H1 (cell line): ENCODE measurements around the gene LCNL1. TPM values are rescaled to one million over a fixed set of nuclear protein-coding genes. Genes with fewer than 3 reads are reported as not detected.

Experiments used
- CTCF ChIA-PET: fragments of 300-600 bp; sonication (Branson Sonifier 250); formaldehyde crosslinking; loops from one replicate; lab custom pipeline; 2021; ENCODE audit not compliant: partially characterized antibody; lab: Charles Lee
- POLR2A ChIA-PET: fragments of 300-600 bp; sonication (Branson Sonifier 250); formaldehyde crosslinking; loops from one replicate; lab custom pipeline; 2021; ENCODE audit warnings: inconsistent platforms; ENCODE audit not compliant: partially characterized antibody; lab: Charles Lee
- DNase-seq, 2 experiments: peaks; one replicate each; pipeline versions ENCODE4 v3.0.0 to v3.0.0-alpha.2; 2010 to 2022; ENCODE audit warnings: low spot score in 2 of 2, low read depth in 1 of 2, mixed read lengths in 1 of 2
- FAIRE-seq: peaks from 2 replicates; lab custom pipeline; 2011; peaks lifted over from hg19 to GRCh38; lab: Jason Lieb, UNC
- H2AFZ ChIP-seq: 2 replicates; pipeline ENCODE4 v1.8.1; 2012; ENCODE audit warnings: low read length, inconsistent platforms
- H2AK5ac ChIP-seq: 2 replicates; pipeline ENCODE4 v1.6.1; 2013; ENCODE audit warnings: low read depth, low read length
- H2BK120ac ChIP-seq: replicated peaks from 2 replicates; pipeline ENCODE3; 2013; ENCODE audit warnings: low read depth, low read length, inconsistent platforms
- H2BK12ac ChIP-seq: 2 replicates; pipeline ENCODE4 v1.6.1; 2013; ENCODE audit warnings: low read depth, low read length
- H2BK15ac ChIP-seq: 2 replicates; pipeline ENCODE4 v1.6.1; 2013; ENCODE audit warnings: low read length
- H2BK20ac ChIP-seq: 2 replicates; pipeline ENCODE4 v1.6.1; 2013; ENCODE audit warnings: low read length
- H2BK5ac ChIP-seq: 2 replicates; pipeline ENCODE4 v1.6.1; 2013; ENCODE audit warnings: low read depth, low read length
- H3K14ac ChIP-seq: 2 replicates; pipeline ENCODE4 v1.6.1; 2013; ENCODE audit warnings: inconsistent platforms; ENCODE audit not compliant: insufficient read length
- H3K18ac ChIP-seq: 2 replicates; pipeline ENCODE4 v1.6.1; 2013; ENCODE audit warnings: low read length; ENCODE audit errors: extremely low read depth
- H3K23ac ChIP-seq: 2 replicates; pipeline ENCODE4 v1.6.1; 2013; ENCODE audit warnings: inconsistent platforms; ENCODE audit not compliant: insufficient read length
- H3K23me2 ChIP-seq: 2 replicates; pipeline ENCODE4 v1.6.1; 2013; ENCODE audit warnings: low read depth, low read length
- H3K27ac ChIP-seq: 2 replicates; pipeline ENCODE4 v1.6.1; 2011; ENCODE audit warnings: low read depth, low read length, inconsistent platforms
- H3K27me3 ChIP-seq, 4 experiments: replicated peaks in 1 of 4; 1 replicate in 1 of 4; 2 replicates in 3 of 4; pipeline versions ENCODE4 v1.6.1 to v1.8.1; 2011 to 2013; ENCODE audit warnings: low read length in 3 of 4, mild to moderate bottlenecking in 3 of 4, inconsistent platforms in 2 of 4, mixed read lengths in 2 of 4, moderate library complexity in 1 of 4; ENCODE audit not compliant: control insufficient read depth in 3 of 4, insufficient read depth in 3 of 4; ENCODE audit errors: extremely low read depth in 1 of 4
- H3K36me3 ChIP-seq, 4 experiments: 2 replicates each; pipeline versions ENCODE4 v1.6.1 to v1.8.1; 2011 to 2013; ENCODE audit warnings: mild to moderate bottlenecking in 4 of 4, low read length in 3 of 4, moderate library complexity in 2 of 4, control low read depth in 1 of 4, inconsistent platforms in 1 of 4; ENCODE audit not compliant: insufficient read depth in 4 of 4, control insufficient read depth in 2 of 4
- H3K4ac ChIP-seq: replicated peaks from 2 replicates; pipeline ENCODE3; 2013; ENCODE audit warnings: low read length, low read depth, mixed read lengths, inconsistent platforms; ENCODE audit not compliant: insufficient read length
- H3K4me1 ChIP-seq, 4 experiments: replicated peaks in 1 of 4; 1 replicate in 1 of 4; 2 replicates in 3 of 4; pipeline versions ENCODE4 v1.6.1 to v1.8.1; 2011 to 2013; ENCODE audit warnings: low read length in 3 of 4, inconsistent platforms in 2 of 4, mixed read lengths in 1 of 4; ENCODE audit not compliant: insufficient read depth in 4 of 4, control insufficient read depth in 3 of 4
- H3K4me2 ChIP-seq, 2 experiments: 2 replicates each; pipeline versions ENCODE4 v1.6.1 to v1.8.1; 2011 to 2013; ENCODE audit warnings: low read depth in 2 of 2, low read length in 2 of 2, control low read depth in 1 of 2, inconsistent platforms in 1 of 2, mild to moderate bottlenecking in 1 of 2; ENCODE audit not compliant: insufficient read depth in 1 of 2
- H3K4me3 ChIP-seq, 4 experiments: fragments of 200-600, 300-600 bp in 1 of 4; sonication (generic), shearing (Covaris generic), sonication (Bioruptor Twin) in 1 of 4; 2 replicates each; pipeline versions ENCODE4 v1.5.1 to v1.8.1; 2011 to 2016; ENCODE audit warnings: low read length in 4 of 4, low read depth in 3 of 4, control low read depth in 2 of 4, inconsistent platforms in 2 of 4, mild to moderate bottlenecking in 2 of 4, mixed read lengths in 1 of 4, moderate library complexity in 1 of 4; ENCODE audit not compliant: insufficient read depth in 2 of 4; ENCODE audit errors: extremely low read depth in 1 of 4
- H3K56ac ChIP-seq: replicated peaks from 2 replicates; pipeline ENCODE3; 2013; ENCODE audit warnings: low read depth, mild to moderate bottlenecking, mixed read lengths, low read length, inconsistent platforms; ENCODE audit not compliant: insufficient read length
- H3K79me1 ChIP-seq: 2 replicates; pipeline ENCODE4 v1.6.1; 2013; ENCODE audit warnings: low read depth, low read length, control low read depth
- H3K79me2 ChIP-seq, 2 experiments: 2 replicates each; pipeline versions ENCODE4 v1.6.1 to v1.8.1; 2012 to 2013; ENCODE audit warnings: low read length in 2 of 2, mild to moderate bottlenecking in 2 of 2, inconsistent platforms in 1 of 2; ENCODE audit not compliant: insufficient read depth in 2 of 2, control insufficient read depth in 1 of 2
- H3K9ac ChIP-seq, 4 experiments: replicated peaks in 1 of 4; 1 replicate in 1 of 4; 2 replicates in 3 of 4; pipeline versions ENCODE4 v1.6.1 to v1.8.1; 2011 to 2013; ENCODE audit warnings: low read depth in 3 of 4, low read length in 3 of 4, control low read depth in 2 of 4, mild to moderate bottlenecking in 2 of 4, moderate library complexity in 2 of 4, inconsistent platforms in 1 of 4; ENCODE audit errors: extremely low read depth in 1 of 4
- H3K9me3 ChIP-seq, 2 experiments: 2 replicates each; pipeline versions ENCODE4 v1.6.1 to v1.8.1; 2012 to 2013; ENCODE audit warnings: mild to moderate bottlenecking in 2 of 2, moderate library complexity in 2 of 2, control low read depth in 1 of 2, inconsistent platforms in 1 of 2, low read depth in 1 of 2, low read length in 1 of 2, mixed read lengths in 1 of 2; ENCODE audit not compliant: insufficient read depth in 2 of 2
- H4K20me1 ChIP-seq, 2 experiments: replicated peaks in 1 of 2; 2 replicates each; pipeline versions ENCODE3 to v1.8.1; 2011 to 2013; ENCODE audit warnings: inconsistent platforms in 2 of 2, low read length in 2 of 2, mild to moderate bottlenecking in 1 of 2; ENCODE audit not compliant: insufficient read depth in 2 of 2, control insufficient read depth in 1 of 2
- H4K5ac ChIP-seq: 2 replicates; pipeline ENCODE4 v1.6.1; 2013; ENCODE audit warnings: low read length, low read depth, mixed read lengths, inconsistent platforms; ENCODE audit not compliant: insufficient read length
- H4K8ac ChIP-seq: 2 replicates; pipeline ENCODE4 v1.8.0; 2013; ENCODE audit warnings: mild to moderate bottlenecking, moderate library complexity, low read length, inconsistent platforms; ENCODE audit not compliant: insufficient read depth; ENCODE audit errors: extremely low read depth
- H4K91ac ChIP-seq: replicated peaks from 2 replicates; pipeline ENCODE3; 2013; ENCODE audit warnings: low read length, mixed read lengths, inconsistent platforms; ENCODE audit not compliant: insufficient read length
- ASH2L ChIP-seq: fragments of 200-600, 300-600 bp; sonication (generic); IDR thresholded peaks from one replicate; pipeline ENCODE4 v1.7.1; 2017; ENCODE audit warnings: low read length
- CHD1 ChIP-seq: IDR thresholded peaks from 2 replicates; pipeline ENCODE4 v1.6.1; 2012; ENCODE audit warnings: low read depth, low read length, improper control_type of control experiment
- KDM4A ChIP-seq: IDR thresholded peaks from one replicate; pipeline ENCODE4 v1.7.1; 2012; ENCODE audit warnings: low read depth, mild to moderate bottlenecking, moderate library complexity, low read length, inconsistent platforms; ENCODE audit not compliant: severe bottlenecking
- NANOG ChIP-seq: IDR thresholded peaks from 2 replicates; pipeline ENCODE4 v1.6.1; 2011; ENCODE audit warnings: low read length, low read depth, mild to moderate bottlenecking, inconsistent platforms; ENCODE audit not compliant: insufficient read depth, poor library complexity, severe bottlenecking
- RBBP5 ChIP-seq: IDR thresholded peaks from 2 replicates; pipeline ENCODE4 v1.7.1; 2012; ENCODE audit warnings: low read depth, mild to moderate bottlenecking, inconsistent platforms, low read length, moderate library complexity, borderline replicate concordance
- SAP30 ChIP-seq: fragments of 300-600 bp; sonication (generic); IDR thresholded peaks from 2 replicates; pipeline ENCODE4 v1.7.1; 2012; ENCODE audit warnings: low read length, moderate library complexity, mild to moderate bottlenecking, inconsistent platforms; ENCODE audit not compliant: insufficient read depth, insufficient replicate concordance
- SIN3A ChIP-seq, 2 experiments: IDR thresholded peaks in 1 of 2; conservative IDR thresholded peaks in 1 of 2; 2 replicates each; pipeline ENCODE4 v1.6.1; 2011 to 2012; ENCODE audit warnings: low read length in 2 of 2, improper control_type of control experiment in 1 of 2, low read depth in 1 of 2, mild to moderate bottlenecking in 1 of 2
- SP1 ChIP-seq: IDR thresholded peaks from 2 replicates; pipeline ENCODE4 v1.6.1; 2011; ENCODE audit warnings: low read depth, low read length
- SP4 ChIP-seq: IDR thresholded peaks from 2 replicates; pipeline ENCODE4 v1.6.1; 2012; ENCODE audit warnings: low read length, inconsistent platforms
- TAF1 ChIP-seq: IDR thresholded peaks from 2 replicates; pipeline ENCODE4 v1.6.1; 2011; ENCODE audit warnings: mild to moderate bottlenecking, low read depth, low read length
- TAF7 ChIP-seq: optimal IDR thresholded peaks from 2 replicates; pipeline ENCODE3; 2011; ENCODE audit warnings: low read depth, mild to moderate bottlenecking, inconsistent platforms, low read length, moderate library complexity, borderline replicate concordance
- WGBS, 2 experiments: shearing (Covaris generic) in 1 of 2; methylation state at CpG; one replicate each; pipeline versions ENCODE4 v1.1.6 to v1.1.7; 2013 to 2015; ENCODE audit warnings: low lambda C conversion rate in 2 of 2, mixed read lengths in 2 of 2, inconsistent platforms in 1 of 2, low coverage in 1 of 2, missing lambda C conversion rate in 1 of 2; ENCODE audit not compliant: insufficient replicate concordance in 2 of 2, insufficient coverage in 1 of 2, insufficient read length in 1 of 2; ENCODE audit errors: extremely low coverage in 1 of 2, missing lambda C conversion rate in 1 of 2; 5-methylcytosine and 5-hydroxymethylcytosine counted together
- polyA plus RNA-seq, 7 experiments: library from polyadenylated mRNA; depleted of rRNA in 3 of 7; stranded (reverse) in 5 of 7; unstranded in 2 of 7; fragments of >200 nt in 5 of 7; fragments of 200-250 nt in 2 of 7; gene quantifications; 1 replicate in 5 of 7; 2 replicates in 1 of 7; 4 replicates in 1 of 7; pipeline versions ENCODE4 v1.2.1 to v1.2.3, GENCODE V29; 2011 to 2013; ENCODE audit warnings: missing spikeins in 2 of 7, mixed read lengths in 2 of 7
- total RNA-seq: library from RNA; stranded (reverse); fragmentation: NEBNext Ultra II Directional; extraction: Animal tissue kit (Norgen Biotek cat#: 25700); gene quantifications from 2 replicates; pipeline ENCODE4 v1.2.1, GENCODE V29; 2021

The LCNL1 gene
- total and polyA plus RNA-seq, 2 of the 8 experiments (the other 6 are each of a cell fraction or from before 2014, with no cell fraction given): 0.11 TPM; not detected in 1

- peaks cover 0 to 5% (median 2%) of the 10 kb centered on the region in 4 experiments; a peak in 2 of 7 replicates for H3K27me3 ChIP-seq
- peaks cover 0 to 11% (median 4%) of the 10 kb centered on the region in 4 experiments; a peak in 5 of 7 replicates for H3K4me1 ChIP-seq
- no peak overlapping the region for H3K18ac ChIP-seq
- H2BK5ac ChIP-seq: no peak overlapping the region
- FAIRE-seq (no peak), DNase-seq (no peak)
- H3K79me1 ChIP-seq: no peaks in the 10 kb centered on the region
- no peak overlapping the region for H2BK12ac ChIP-seq
- ChIA-PET POLR2A (interaction anchor here (1.4 to 2.8 kb wide), 3 partner anchors 8 to 22 kb away, joined by 3 to 10 read pairs (median 5); partner anchors contain the start of gene CLIC3), CTCF (interaction anchor here (0.6 to 9.4 kb wide), 24 partner anchors 9 to 1370 kb away, joined by 3 to 45 read pairs (median 6); partner anchors contain the start of genes ABCA2, CLIC3, LCN12 and SAPCD2)
- no peak overlapping the region for H4K5ac ChIP-seq
- H3K4ac ChIP-seq: no peak overlapping the region
- no peak overlapping the region for H3K14ac ChIP-seq
- H4K20me1 ChIP-seq: peaks cover 0 to 2% of the 10 kb centered on the region in 2 experiments
- H3K27ac ChIP-seq: no peak overlapping the region
- no peak overlapping the region for H3K23ac ChIP-seq
- no peak overlapping the region for H4K91ac ChIP-seq
- peak overlapping the region; percentile 79; the same call in 1 of the 2 replicates for H4K8ac ChIP-seq
- peaks cover 8% of the 10 kb centered on the region; the same call in 1 of the 2 replicates for H3K23me2 ChIP-seq
- no peaks in the 10 kb centered on the region for H3K79me2 ChIP-seq
- H3K4me2 ChIP-seq: no peak overlapping the region
- 87% methylated on average over 23 of the region's 29 CpGs; no CpG with 5 or more reads in 1 of the 2 experiments for WGBS, 2 experiments
- no peak overlapping the region for H3K9ac ChIP-seq
- no peaks in the 10 kb centered on the region for H3K36me3 ChIP-seq
- no peak overlapping the region for H2BK20ac ChIP-seq
- H2BK120ac ChIP-seq: no peak overlapping the region
- no peak overlapping the region for H2AK5ac ChIP-seq
- H2AFZ ChIP-seq: no peak overlapping the region
- no peak overlapping the region for H3K56ac ChIP-seq
- H3K4me3 ChIP-seq: no peak overlapping the region
- no peak overlapping the region for H2BK15ac ChIP-seq
- no peaks in the 10 kb centered on the region for H3K9me3 ChIP-seq
- TF ChIP-seq SIN3A (conservative IDR thresholded peaks at IDR 0.05 in 1 of 2, IDR thresholded peaks at IDR 0.05 in 1 of 2; ENCODE audit: low read depth in 1 of 2, low read length in 2 of 2) (no peak), SAP30 (no peak), TAF7 (no peak), NANOG (no peak), KDM4A (no peak), TAF1 (no peak), ASH2L (no peak), CHD1 (no peak), RBBP5 (no peak), SP4 (no peak), SP1 (no peak)
Observed at GRCh38 chr9:136973618-136974617, 8.9 kb upstream of the LCNL1 start.
